Fibroblast of peridontal ligament (primary cell): ENCODE measurements around the gene KCNQ1.

ENCODE experiments used
- DNase-seq: peaks from one replicate; pipeline ENCODE4 v3.0.0-alpha.2; 2010; ENCODE audit errors: extremely low read depth

The KCNQ1 gene

GRCh38 chr11:2836315-2837095 lies 391.7 kb downstream of the KCNQ1 start:
- no peak for DNase-seq

- DNase-seq, result no peak
These were observed 392.3 kb downstream of the KCNQ1 start for GRCh38 chr11:2837096-2837601.

- DNase-seq, result no peak
These were observed 392.8 kb downstream of the KCNQ1 start for GRCh38 chr11:2837651-2838050.

DNA sequence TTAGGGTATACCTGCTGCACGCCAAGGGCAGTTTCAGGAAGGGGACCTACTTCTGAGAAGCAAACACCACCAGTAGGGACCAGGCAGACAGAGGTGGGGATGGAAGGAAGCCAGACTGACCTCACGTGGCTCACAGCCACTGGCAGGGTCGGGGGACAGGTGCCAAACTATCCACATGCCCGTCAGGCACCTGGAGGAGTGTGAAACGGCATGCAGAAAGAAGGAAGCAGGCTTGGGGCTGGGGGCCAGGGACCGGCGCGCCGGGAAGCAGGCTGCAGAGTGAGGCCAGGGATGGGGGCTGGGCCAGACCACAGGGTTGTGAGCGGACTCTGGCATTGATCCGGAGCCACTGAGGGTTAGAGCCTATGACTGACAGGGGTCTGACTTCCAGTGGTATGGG lies 393.3 kb downstream of the KCNQ1 start:
- no peak for DNase-seq

- DNase-seq, result no peak
These were observed 394.0 kb downstream of the KCNQ1 start for GRCh38 chr11:2838676-2839294.

DNA sequence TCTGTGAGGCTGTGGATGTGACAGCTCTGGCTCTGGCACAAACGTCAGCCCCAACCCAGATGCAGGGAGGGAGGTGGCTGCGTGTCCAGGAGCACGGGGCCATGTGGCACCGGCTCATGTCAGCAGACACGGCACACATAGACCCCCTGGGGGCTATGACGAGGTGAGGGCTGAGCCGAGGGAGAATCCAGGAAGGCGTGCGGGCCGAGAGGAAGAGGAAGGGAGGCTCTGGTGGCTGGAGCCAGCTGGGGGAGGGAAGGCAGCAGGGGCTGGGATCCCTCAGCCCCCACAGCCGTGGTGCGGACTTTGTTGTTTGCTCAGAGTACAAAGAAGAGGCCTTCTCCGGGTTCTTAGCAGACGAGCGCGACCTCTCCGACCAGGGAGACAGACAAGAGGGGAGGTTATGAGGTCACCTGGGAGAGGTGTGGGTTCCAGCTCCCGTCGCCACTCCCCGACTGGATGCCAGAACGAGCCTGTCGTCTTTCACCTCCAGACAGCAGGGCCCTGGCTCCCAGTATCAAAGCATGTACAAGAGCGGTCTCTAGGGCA lies 394.7 kb downstream of the KCNQ1 start:
- DNase-seq, result no peak

- no peak for DNase-seq
These were observed 396.8 kb downstream of the KCNQ1 start for GRCh38 chr11:2841411-2842190.

- DNase-seq, result no peak
These were observed 398.1 kb downstream of the KCNQ1 start for GRCh38 chr11:2842876-2843275.

- DNase-seq, result no peak
These were observed 398.7 kb downstream of the KCNQ1 start for GRCh38 chr11:2843551-2843950.

GRCh38 chr11:2844116-2844842 lies 399.5 kb downstream of the KCNQ1 start:
- no peak for DNase-seq

DNA sequence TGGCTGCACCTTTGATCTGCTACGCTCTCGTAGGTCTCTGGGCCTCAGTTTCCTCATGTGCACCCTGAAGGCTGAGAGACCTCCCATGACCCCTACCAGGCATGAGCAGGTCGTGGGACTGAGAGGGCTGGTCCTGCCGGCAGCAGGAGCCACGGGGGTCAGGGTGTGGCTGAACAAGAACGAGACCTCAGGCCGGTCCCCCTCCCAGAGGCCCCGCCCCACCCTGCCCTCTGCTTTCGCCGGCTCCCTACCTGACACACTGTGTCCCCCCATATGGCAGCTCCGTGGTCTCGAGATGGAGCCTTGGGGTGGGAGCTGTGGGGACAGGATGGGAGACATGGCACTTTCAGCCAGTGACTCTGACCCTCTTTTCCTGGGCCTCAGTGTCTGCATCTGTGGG lies 400.2 kb downstream of the KCNQ1 start:
- no peak for DNase-seq

DNA sequence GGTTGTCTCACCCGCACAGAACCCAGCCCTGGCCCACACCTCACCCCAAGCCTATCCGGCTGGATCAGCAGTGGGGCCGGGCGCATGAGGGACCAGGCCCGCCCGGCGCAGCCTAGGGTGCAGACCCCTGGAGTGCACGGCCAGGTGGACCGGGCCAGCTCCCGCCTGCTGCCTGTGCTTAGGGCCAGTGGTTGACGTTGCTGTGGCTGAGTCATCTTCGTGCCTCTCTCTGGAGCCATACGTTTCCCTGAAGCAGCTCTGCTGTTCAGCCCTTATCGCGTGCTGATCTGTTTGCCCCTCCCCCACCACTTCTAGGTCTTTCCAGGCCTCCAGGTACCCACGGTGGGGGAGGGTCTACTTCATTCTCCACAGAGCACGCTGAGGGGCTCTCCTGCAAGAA lies 401.2 kb downstream of the KCNQ1 start:
- no peak for DNase-seq

GRCh38 chr11:2846470-2846869 lies 401.7 kb downstream of the KCNQ1 start:
- no peak for DNase-seq

GRCh38 chr11:2847561-2847960 lies 402.8 kb downstream of the KCNQ1 start:
- DNase-seq, result no peak

GRCh38 chr11:2848497-2848896 lies 403.7 kb downstream of the KCNQ1 start:
- DNase-seq, result no peak

DNA sequence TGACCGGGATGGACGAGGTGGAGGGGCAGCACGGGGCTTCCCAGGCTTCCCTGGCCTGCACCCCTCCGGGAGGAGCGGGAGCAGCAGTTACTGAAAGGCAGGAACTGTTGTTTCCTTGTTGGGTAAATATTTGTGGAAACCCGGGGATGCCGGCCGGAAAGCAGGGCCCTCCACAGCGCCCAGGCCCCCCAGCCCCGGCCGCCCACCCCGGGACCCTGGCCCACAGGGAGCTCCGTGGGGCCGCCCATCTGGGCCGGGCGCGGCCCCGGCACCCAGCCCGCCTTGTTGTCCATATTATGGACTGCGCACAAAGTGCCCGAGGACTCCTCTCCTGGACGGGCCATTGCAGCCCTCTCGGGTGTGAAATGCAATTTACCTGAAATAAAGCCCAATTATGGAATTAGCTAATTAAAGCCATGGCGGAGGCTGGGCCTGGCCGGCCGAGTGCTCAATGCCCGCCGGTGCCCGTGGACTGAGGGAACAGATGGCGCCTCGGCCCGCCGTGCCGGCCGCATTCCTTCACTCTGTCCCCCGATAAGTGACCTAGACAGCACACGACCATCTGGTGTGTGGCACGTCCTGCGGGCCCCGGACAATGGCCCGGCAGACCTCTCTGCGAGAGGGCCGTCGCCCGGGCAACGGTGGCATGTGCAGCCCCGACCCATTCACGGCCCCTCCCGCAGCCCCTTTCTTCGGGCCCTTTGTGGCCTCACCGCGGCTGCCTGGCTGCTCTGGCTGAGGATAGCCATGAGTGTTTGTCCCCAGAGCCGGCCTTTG lies 405.4 kb downstream of the KCNQ1 start:
- no peak for DNase-seq

DNA sequence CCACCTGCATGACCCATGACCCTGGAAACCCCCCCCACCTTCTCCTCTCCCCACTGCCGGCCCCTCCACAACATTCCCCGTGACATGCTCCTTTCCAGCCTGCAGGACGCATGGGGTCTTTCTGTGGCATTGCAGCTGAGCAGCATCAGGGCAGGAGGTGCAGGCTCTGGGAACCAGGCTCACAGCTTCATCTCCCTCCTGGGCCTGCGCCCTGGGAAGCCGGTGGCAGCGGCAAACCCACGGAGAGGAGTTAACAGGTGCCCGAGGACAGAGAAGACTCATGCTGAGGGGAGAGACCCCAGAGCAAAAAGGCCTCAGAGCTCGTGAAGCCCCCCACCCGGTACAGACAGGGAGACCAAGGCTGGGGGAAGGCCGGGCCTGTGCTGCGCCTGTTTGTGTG lies 408.6 kb downstream of the KCNQ1 start:
- no peak for DNase-seq

GRCh38 chr11:2853997-2854560 lies 409.3 kb downstream of the KCNQ1 start:
- no peak for DNase-seq

GRCh38 chr11:2855162-2855561 lies 410.4 kb downstream of the KCNQ1 start:
- no peak for DNase-seq

GRCh38 chr11:2857276-2857675 lies 412.5 kb downstream of the KCNQ1 start:
- no peak for DNase-seq
